ENCODE measurements around the gene KRT2.

Gene KRT2

GRCh38 chr12:52637299-52637698 is 14.7 kb downstream of the KRT2 start:
- DNase-seq (ENCODE audit: low spot score): no peak

- no peak for DNase-seq (ENCODE audit: low spot score)
These were observed 15.3 kb downstream of the KRT2 start for GRCh38 chr12:52636592-52637258.

GRCh38 chr12:52636189-52636588 is 15.8 kb downstream of the KRT2 start:
- DNase-seq (ENCODE audit: low spot score): no peak

GRCh38 chr12:52634266-52635056 is 17.6 kb downstream of the KRT2 start:
- no peak for DNase-seq (ENCODE audit: low spot score)

GRCh38 chr12:52633383-52633782 is 18.6 kb downstream of the KRT2 start:
- DNase-seq (ENCODE audit: low spot score): no peak

GRCh38 chr12:52632656-52633055 is 19.4 kb downstream of the KRT2 start:
- no peak for DNase-seq (ENCODE audit: low spot score)

- DNase-seq (ENCODE audit: low spot score): no peak
These were observed 20.1 kb downstream of the KRT2 start for GRCh38 chr12:52631676-52632459.

GRCh38 chr12:52631264-52631663 is 20.7 kb downstream of the KRT2 start:
- no peak for DNase-seq (ENCODE audit: low spot score)

GRCh38 chr12:52630599-52631200 is 21.3 kb downstream of the KRT2 start:
- DNase-seq (ENCODE audit: low spot score): no peak

GRCh38 chr12:52630008-52630500 is 22.0 kb downstream of the KRT2 start:
- DNase-seq (ENCODE audit: low spot score): no peak

GRCh38 chr12:52629281-52630007 is 22.6 kb downstream of the KRT2 start:
- DNase-seq (ENCODE audit: low spot score): no peak

- DNase-seq (ENCODE audit: low spot score): no peak
These were observed 23.2 kb downstream of the KRT2 start for GRCh38 chr12:52628841-52629240.

- no peak for DNase-seq (ENCODE audit: low spot score)
These were observed 23.9 kb downstream of the KRT2 start for GRCh38 chr12:52628111-52628507.

GRCh38 chr12:52627395-52628110 is 24.5 kb downstream of the KRT2 start:
- no peak for DNase-seq (ENCODE audit: low spot score)

GRCh38 chr12:52622349-52622748 is 29.7 kb downstream of the KRT2 start:
- no peak for DNase-seq (ENCODE audit: low spot score)

GRCh38 chr12:52618866-52619265 is 33.1 kb downstream of the KRT2 start:
- no peak for DNase-seq (ENCODE audit: low spot score)

- no peak for DNase-seq (ENCODE audit: low spot score)
These were observed 33.8 kb downstream of the KRT2 start, which contains the start of gene KRT73 for GRCh38 chr12:52618216-52618615. Gene KRT73, minus strand, starts transcription at chr12:52618559. Its CDS starts 35 bp downstream, at chr12:52618524.

- no peak for DNase-seq (ENCODE audit: low spot score)
These were observed 34.6 kb downstream of the KRT2 start for GRCh38 chr12:52617403-52617785.

GRCh38 chr12:52616680-52617402 is 35.2 kb downstream of the KRT2 start:
- DNase-seq (ENCODE audit: low spot score): no peak

- DNase-seq (ENCODE audit: low spot score): no peak
These were observed 36.1 kb downstream of the KRT2 start for GRCh38 chr12:52615912-52616311.

Measured in SW480 (cell line).